HS-5 (cell line): ENCODE results near the gene CAVIN1.
"Not testable (repeated sequence)": the region's sequence is repeated elsewhere in the genome, so short reads cannot be mapped to it uniquely, and the experiment has no call there.

Experiments used
- DNase-seq: peaks from one replicate; pipeline ENCODE4 v3.0.0-alpha.2; 2012; ENCODE audit warnings: low read depth

CAVIN1 gene

GRCh38 chr17:42422958-42423712 lies at the start of gene CAVIN1:
Gene CAVIN1, minus strand, starts transcription at chr17:42423256. Its CDS starts 159 bp downstream, at chr17:42423097.
- no peak for DNase-seq

GRCh38 chr17:42467889-42468288 lies 44.8 kb upstream of the CAVIN1 start:
- DNase-seq: no peak

GRCh38 chr17:42463976-42464400 lies 40.9 kb upstream of the CAVIN1 start:
- DNase-seq: no peak

GRCh38 chr17:42460371-42460770 lies 37.3 kb upstream of the CAVIN1 start:
- DNase-seq: no peak

- no peak for DNase-seq
These were observed 36.8 kb upstream of the CAVIN1 start for GRCh38 chr17:42459801-42460281.

- DNase-seq: no peak
These were observed 36.3 kb upstream of the CAVIN1 start for GRCh38 chr17:42459256-42459800.

- DNase-seq: no peak
These were observed 35.6 kb upstream of the CAVIN1 start, which contains the start of gene ATP6V0A1 for GRCh38 chr17:42458497-42459255. Gene ATP6V0A1, plus strand, starts transcription at chr17:42458878. Its CDS starts 2,017 bp downstream, at chr17:42460895.

GRCh38 chr17:42457107-42457792 lies 34.2 kb upstream of the CAVIN1 start:
- no peak for DNase-seq

GRCh38 chr17:42456223-42457106 lies 33.4 kb upstream of the CAVIN1 start:
- DNase-seq: no peak

- not testable (repeated sequence) for DNase-seq
These were observed 31.9 kb upstream of the CAVIN1 start for GRCh38 chr17:42454987-42455386.

- DNase-seq: no peak
These were observed 30.4 kb upstream of the CAVIN1 start for GRCh38 chr17:42453439-42453838.

- DNase-seq: not testable (repeated sequence)
These were observed 28.2 kb upstream of the CAVIN1 start for GRCh38 chr17:42451270-42451669.

- not testable (repeated sequence) for DNase-seq
These were observed 26.8 kb upstream of the CAVIN1 start for GRCh38 chr17:42449838-42450237.

GRCh38 chr17:42449176-42449575 lies 26.1 kb upstream of the CAVIN1 start:
- DNase-seq: not testable (repeated sequence)

GRCh38 chr17:42442196-42442565 lies 19.1 kb upstream of the CAVIN1 start:
- no peak for DNase-seq

GRCh38 chr17:42441371-42442195 lies 18.5 kb upstream of the CAVIN1 start:
- no peak for DNase-seq

- DNase-seq: no peak
These were observed 15.8 kb upstream of the CAVIN1 start for GRCh38 chr17:42438600-42439567.

GRCh38 chr17:42436391-42436790 lies 13.3 kb upstream of the CAVIN1 start:
- DNase-seq: no peak

- DNase-seq: no peak
These were observed 8.7 kb upstream of the CAVIN1 start for GRCh38 chr17:42431758-42432161.
